SK-N-MC (cell line): Measurements from ENCODE around the gene MAPK8IP2.
A peak's percentile ranks its signal among the peaks of the same experiment; 100 is the strongest.

Experiments
- DNase-seq: peaks from one replicate; pipeline ENCODE4 v3.0.0-alpha.2; 2011; ENCODE audit warnings: low read depth, low spot score
- H3K27ac ChIP-seq: fragments of 200-600 bp; sonication (generic); 2 replicates; pipeline ENCODE4 v1.5.1; 2016; ENCODE audit warnings: mixed run types
- H3K36me3 ChIP-seq: fragments of 200-600 bp; sonication (generic); 2 replicates; pipeline ENCODE4 v1.6.1; 2017; ENCODE audit warnings: antibody characterized with exemption, low read length, mixed read lengths; ENCODE audit not compliant: insufficient read depth
- H3K4me3 ChIP-seq: fragments of 200-600 bp; sonication (generic); 2 replicates; pipeline ENCODE4 v1.5.1; 2016
- H3K9ac ChIP-seq: fragments of 200-600 bp; sonication (generic); 2 replicates; pipeline ENCODE4 v1.8.0; 2017; ENCODE audit warnings: mixed run types, mixed read lengths; ENCODE audit not compliant: insufficient read length
- H3K9me3 ChIP-seq: fragments of 200-600 bp; sonication (generic); 2 replicates; pipeline ENCODE4 v1.6.1; 2017; ENCODE audit warnings: low read depth, mild to moderate bottlenecking, antibody characterized with exemption, low read length, moderate library complexity, mixed read lengths
- EZH2 ChIP-seq: fragments of 200-600 bp; sonication (generic); IDR thresholded peaks from one replicate; pipeline ENCODE4 v1.6.1; 2017; ENCODE audit warnings: antibody characterized with exemption
- FOXP2 ChIP-seq: optimal IDR thresholded peaks from 2 replicates; pipeline ENCODE3; 2011; ENCODE audit warnings: mild to moderate bottlenecking, moderate library complexity; ENCODE audit not compliant: insufficient read depth; ENCODE audit errors: extremely low read length, control extremely low read depth
- POLR2AphosphoS5 ChIP-seq: IDR thresholded peaks from 2 replicates; pipeline ENCODE4 v1.6.1; 2012; ENCODE audit warnings: mild to moderate bottlenecking, low read depth, low read length, borderline replicate concordance

Gene MAPK8IP2

GRCh38 chr22:50600538-50600937, at the start of gene MAPK8IP2:
TSS of gene MAPK8IP2 (plus strand) at chr22:50600793. CDS start at chr22:50600819, 26 bp downstream.
- no peak within 1 kb of the TSS for H3K9ac ChIP-seq

DNA sequence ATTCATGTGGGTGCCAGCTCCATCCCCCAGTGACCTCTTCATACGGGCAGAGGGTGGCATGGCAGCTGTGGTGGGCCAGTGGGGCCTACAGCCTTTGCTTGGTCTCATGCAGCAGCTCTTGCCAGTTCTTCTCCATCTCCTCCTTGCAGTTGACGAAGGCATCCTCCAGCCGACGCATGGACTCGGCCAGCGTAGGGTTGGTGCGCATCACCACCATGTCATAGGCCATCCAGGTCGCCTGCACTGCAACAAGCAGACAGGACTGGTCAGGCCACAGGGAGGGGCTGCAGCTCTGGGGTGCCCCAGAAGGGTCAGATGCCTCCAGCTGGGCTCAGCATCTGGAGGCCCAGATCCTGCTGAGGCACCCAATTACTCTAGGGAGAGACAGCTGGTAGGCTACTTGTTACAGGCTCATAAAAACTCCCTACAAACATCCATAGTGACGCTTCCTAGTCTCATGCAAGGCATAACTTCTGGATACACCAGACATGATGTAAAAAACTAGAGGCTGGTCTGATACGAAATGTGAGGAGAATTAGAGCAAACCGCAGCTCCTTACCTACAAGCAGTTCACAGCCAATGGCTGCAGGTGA, 49.3 kb upstream of the MAPK8IP2 start:
- TF ChIP-seq POLR2AphosphoS5 (no peak), FOXP2 (no peak), EZH2 (no peak)
- no peak overlapping the region for H3K27ac ChIP-seq
- no peak for DNase-seq
- no peak overlapping the region for H3K9ac ChIP-seq
- H3K4me3 ChIP-seq: no peak overlapping the region
- H3K36me3 ChIP-seq: no peaks in the 10 kb centered on the region
- no peaks in the 10 kb centered on the region for H3K9me3 ChIP-seq

More at GRCh38 chr22:50600538-50600937, at the start of gene MAPK8IP2:
- H3K4me3 ChIP-seq: no peak within 1 kb of the TSS
- DNase-seq: no peak
- H3K9me3 ChIP-seq: no peaks in the 10 kb centered on the region
- no peak for TF ChIP-seq EZH2
- TF ChIP-seq POLR2AphosphoS5: no peak
- TF ChIP-seq FOXP2: no peak
- H3K36me3 ChIP-seq: no peaks in the 10 kb centered on the region
- H3K27ac ChIP-seq: no peak within 1 kb of the TSS

DNA sequence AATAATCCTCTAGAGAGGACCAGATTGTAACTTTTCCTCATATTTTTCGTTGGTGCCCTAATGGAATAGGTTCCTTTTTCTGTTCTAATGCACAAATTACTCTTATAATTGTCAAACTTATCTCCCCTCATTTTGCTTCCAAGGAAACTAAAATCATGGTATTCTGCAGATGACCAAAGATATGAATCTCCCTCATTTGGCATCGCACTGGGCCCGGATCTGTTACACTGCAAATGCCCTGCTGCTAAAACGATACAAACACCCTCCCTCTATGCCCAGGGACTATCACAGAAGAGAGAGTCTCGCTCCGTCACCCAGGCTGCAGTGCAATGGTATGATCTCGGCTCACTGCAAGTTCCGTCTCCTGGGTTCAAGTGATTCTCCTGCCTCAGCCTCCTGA, 47.3 kb upstream of the MAPK8IP2 start:
- H3K9me3 ChIP-seq: no peaks in the 10 kb centered on the region
- no peak for DNase-seq
- H3K9ac ChIP-seq: no peak overlapping the region
- H3K4me3 ChIP-seq: no peak overlapping the region
- no peak for TF ChIP-seq EZH2
- TF ChIP-seq FOXP2: no peak
- no peak for TF ChIP-seq POLR2AphosphoS5
- H3K27ac ChIP-seq: no peak overlapping the region
- no peaks in the 10 kb centered on the region for H3K36me3 ChIP-seq

DNA sequence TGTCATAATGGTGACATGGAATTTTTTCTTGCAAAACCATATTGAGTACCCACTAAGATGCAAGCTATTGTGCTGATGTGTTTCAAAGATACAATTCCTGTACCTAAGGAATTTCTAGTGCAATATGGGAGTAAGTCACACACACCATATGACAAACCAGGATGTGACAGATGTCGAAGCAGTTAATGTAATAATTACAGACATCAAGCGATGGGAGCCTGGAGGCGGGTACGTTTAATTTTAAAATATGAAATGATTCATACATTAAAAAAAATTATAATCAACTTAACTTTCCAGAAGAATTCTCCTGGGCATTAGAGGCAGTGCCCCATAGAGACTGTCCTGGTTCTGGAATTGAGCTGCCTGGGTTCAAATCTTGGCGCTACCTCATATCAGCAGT, 43.9 kb upstream of the MAPK8IP2 start:
- DNase-seq: no peak
- no peak overlapping the region for H3K9ac ChIP-seq
- H3K4me3 ChIP-seq: no peak overlapping the region
- no peaks in the 10 kb centered on the region for H3K9me3 ChIP-seq
- TF ChIP-seq EZH2 (no peak), POLR2AphosphoS5 (no peak), FOXP2 (no peak)
- no peak overlapping the region for H3K27ac ChIP-seq
- no peaks in the 10 kb centered on the region for H3K36me3 ChIP-seq

- no peak overlapping the region for H3K9ac ChIP-seq
- no peaks in the 10 kb centered on the region for H3K36me3 ChIP-seq
- no peak for DNase-seq
- TF ChIP-seq EZH2: no peak
- TF ChIP-seq FOXP2: no peak
- TF ChIP-seq POLR2AphosphoS5: no peak
- no peak overlapping the region for H3K4me3 ChIP-seq
- H3K27ac ChIP-seq: no peak overlapping the region
- no peaks in the 10 kb centered on the region for H3K9me3 ChIP-seq
These were observed 40.6 kb upstream of the MAPK8IP2 start for GRCh38 chr22:50560034-50560433.

DNA sequence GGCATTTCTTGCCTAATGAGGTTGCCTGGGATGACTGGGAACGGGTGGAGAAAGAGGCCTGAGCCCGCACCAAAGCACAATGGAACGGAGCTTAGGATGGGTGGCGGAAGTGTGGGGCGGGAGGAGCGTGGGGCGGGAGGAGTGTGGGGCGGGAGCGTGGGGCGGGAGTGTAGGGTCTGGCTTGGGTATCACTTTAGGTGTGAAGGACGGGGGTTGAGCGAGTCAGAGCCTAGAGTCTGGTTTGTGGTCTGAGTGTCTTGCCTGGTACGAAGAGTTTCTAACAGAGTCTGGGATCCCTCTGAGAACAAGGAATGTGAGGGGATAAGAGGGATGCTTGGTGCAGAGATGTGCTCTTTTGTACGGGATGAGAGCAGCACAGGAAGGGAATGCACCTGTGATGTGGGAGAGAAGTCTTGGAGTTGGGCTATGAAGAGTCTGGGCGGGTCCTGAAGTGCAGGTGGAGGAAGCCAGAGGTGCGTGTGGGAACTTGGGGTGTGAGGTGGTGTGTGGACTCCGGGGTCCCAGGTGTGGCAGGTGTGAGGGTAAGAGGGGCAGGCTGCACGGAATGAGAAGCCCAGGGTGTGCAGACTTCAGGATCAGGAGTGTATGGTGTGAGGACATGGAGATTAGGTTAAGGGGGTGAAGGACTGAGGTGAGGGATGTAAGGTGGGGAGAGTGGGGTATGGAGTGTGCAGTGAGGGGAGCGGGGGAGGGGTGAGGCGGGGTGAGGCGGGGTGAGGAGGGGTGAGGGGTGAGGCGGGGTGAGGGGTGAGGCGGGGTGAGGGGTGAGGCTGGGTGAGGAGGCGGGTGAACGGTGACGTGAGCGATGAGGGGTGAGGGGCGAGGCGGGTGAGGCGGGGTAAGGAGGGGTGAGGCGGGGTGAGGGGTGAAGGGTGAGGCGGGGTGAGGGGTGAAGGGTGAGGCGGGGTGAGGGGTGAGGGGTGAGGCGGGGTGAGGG, 38.9 kb upstream of the MAPK8IP2 start:
- Histone ChIP-seq H3K36me3 (no peaks in the 10 kb centered on the region), H3K9ac (no peak overlapping the region), H3K27ac (no peak overlapping the region), H3K4me3 (no peak overlapping the region), H3K9me3 (no peaks in the 10 kb centered on the region)
- no peak for TF ChIP-seq FOXP2
- no peak for TF ChIP-seq EZH2
- no peak for TF ChIP-seq POLR2AphosphoS5
- no peak for DNase-seq

DNA sequence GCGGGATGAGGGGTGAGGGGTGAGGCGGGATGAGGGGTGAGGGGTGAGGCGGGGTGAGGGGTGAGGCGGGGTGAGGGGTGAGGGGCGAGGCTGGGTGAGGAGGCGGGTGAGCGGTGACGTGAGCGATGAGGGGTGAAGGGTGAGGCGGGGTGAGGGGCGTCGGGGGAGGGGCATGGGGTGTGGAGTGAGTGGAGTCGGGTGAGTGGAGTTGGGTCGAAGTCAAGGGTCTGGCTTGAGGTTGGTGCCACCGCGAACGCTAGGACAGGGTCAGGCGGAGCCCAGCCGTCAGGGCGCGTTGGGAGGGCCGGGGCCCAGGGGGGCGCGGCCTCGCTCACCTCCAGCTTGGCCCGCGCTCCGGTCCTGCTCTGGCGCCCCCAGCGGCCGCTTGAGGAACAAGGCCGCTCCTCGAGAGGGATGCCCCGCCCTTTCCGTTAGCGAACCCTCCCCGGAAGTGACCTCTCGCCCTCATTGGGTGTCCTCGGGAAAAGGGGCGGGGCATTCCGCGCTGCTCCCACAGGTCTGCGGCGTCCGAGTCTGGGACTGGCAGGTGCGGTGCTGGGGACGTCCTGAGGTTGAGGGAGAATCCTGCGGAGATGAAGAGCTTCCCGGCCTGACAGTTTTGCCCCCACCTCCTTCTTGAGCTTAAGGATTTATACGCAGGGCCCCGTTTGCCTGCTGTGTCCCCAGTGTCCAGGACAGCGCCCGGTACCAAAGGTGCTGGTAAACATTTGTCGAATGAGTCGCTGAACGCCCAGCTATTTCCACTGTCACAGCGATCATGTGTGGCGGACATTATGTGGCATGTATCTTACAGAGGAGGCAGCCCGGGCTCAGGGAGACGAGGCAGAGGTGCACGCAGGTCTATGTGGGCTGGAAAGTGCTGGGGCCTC, 37.8 kb upstream of the MAPK8IP2 start, which contains the start of gene SYCE3:
Gene SYCE3, minus strand, starts transcription at position 397 of the 890 bp plus-strand sequence. CDS start 6,514 bp downstream, outside the sequence.
- Histone ChIP-seq H3K9ac (peak within 1 kb of the TSS; percentile 72), H3K27ac (no peak within 1 kb of the TSS), H3K4me3 (peak within 1 kb of the TSS; percentile 89), H3K36me3 (no peaks in the 10 kb centered on the region), H3K9me3 (no peaks in the 10 kb centered on the region)
- TF ChIP-seq POLR2AphosphoS5 (peak; percentile 73), EZH2 (no peak)
- peak; percentile 50 for DNase-seq

GRCh38 chr22:50563413-50564160, 37.0 kb upstream of the MAPK8IP2 start:
- Histone ChIP-seq H3K4me3 (peak overlapping the region; percentile 89), H3K27ac (no peak overlapping the region), H3K36me3 (no peaks in the 10 kb centered on the region), H3K9ac (peak overlapping the region; percentile 72), H3K9me3 (no peaks in the 10 kb centered on the region)
- TF ChIP-seq POLR2AphosphoS5 (no peak), EZH2 (no peak), FOXP2 (no peak)
- DNase-seq: no peak
